Heart right ventricle (tissue), 16 donors: ENCODE results near the gene ABLIM1. TPM values are rescaled to one million over a fixed set of nuclear protein-coding genes. Genes with fewer than 3 reads are reported as not detected.
A peak's percentile ranks its signal among the peaks of the same experiment; 100 is the strongest.

ENCODE experiments used
- ATAC-seq, 8 donors: fragments of 200-7000 bp; cut with Tn5 transposase; one replicate each; pipeline ENCODE4 v1.9.1; 2020; ENCODE audit warnings: mild to moderate bottlenecking in 8 of 8, moderate library complexity in 8 of 8, moderate number of reproducible peaks in 1 of 8
- DNase-seq, 2 donors: peaks; one replicate each; pipeline ENCODE4 v3.0.0-alpha.2; 2020
- H3K27ac ChIP-seq, 10 donors: fragments of 200-600 bp; sonication (generic) in 2 of 10; one replicate each; pipeline versions ENCODE4 v1.5.0 to v1.8.0; 2020 to 2022; ENCODE audit warnings: mild to moderate bottlenecking in 3 of 10
- H3K27me3 ChIP-seq, 7 donors: fragments of 200-600 bp; one replicate each; pipeline ENCODE4 v1.8.0; 2021 to 2022; ENCODE audit warnings: mild to moderate bottlenecking in 2 of 7
- H3K36me3 ChIP-seq, 9 donors: fragments of 200-600 bp; sonication (generic) in 1 of 9; one replicate each; pipeline versions ENCODE4 v1.5.0 to v1.8.0; 2020 to 2022; ENCODE audit warnings: mild to moderate bottlenecking in 2 of 9
- H3K4me1 ChIP-seq, 9 donors: fragments of 200-600 bp; sonication (generic) in 1 of 9; one replicate each; pipeline versions ENCODE4 v1.5.0 to v1.8.0; 2020 to 2022; ENCODE audit warnings: mild to moderate bottlenecking in 4 of 9
- H3K4me3 ChIP-seq, 10 donors: fragments of 200-600 bp; sonication (generic) in 2 of 10; one replicate each; pipeline versions ENCODE4 v1.5.0 to v1.8.0; 2020 to 2022; ENCODE audit warnings: mild to moderate bottlenecking in 7 of 10, moderate library complexity in 2 of 10
- H3K9me3 ChIP-seq, 11 donors: fragments of 200-600 bp in 10 of 11; sonication (generic) in 2 of 11; one replicate each; pipeline versions ENCODE4 v1.5.0 to v1.8.0; 2013 to 2022; ENCODE audit warnings: mild to moderate bottlenecking in 2 of 11, control low read depth in 1 of 11, moderate library complexity in 1 of 11
- WGBS, 2 donors: extraction: QIAGEN DNeasy Blood & Tissue Kit; methylation state at CpG; one replicate each; pipeline ENCODE4 v1.1.7; 2013; ENCODE audit warnings: inconsistent platforms in 1 of 2; 5-methylcytosine and 5-hydroxymethylcytosine counted together
- intact Hi-C, 10 donors: fragments of 100-400 bp; cut with DNase I; formaldehyde crosslinking; loops; one replicate each; pipeline versions ENCODE4 v1.11.1 to v1.14.2; 2022
- polyA plus RNA-seq, 2 donors: library from polyadenylated mRNA; stranded (reverse); fragments of 200-250 nt; gene quantifications; one replicate each; pipeline ENCODE4 v1.2.3, GENCODE V29; 2013
- total RNA-seq, 10 donors: library from RNA; stranded (reverse); fragmentation: NEBNext Ultra II Directional in 3 of 10; extraction: Animal tissue kit (Norgen Biotek cat#: 25700) in 3 of 10; gene quantifications; one replicate each; pipeline versions ENCODE4 v1.2.1 to v1.2.4, GENCODE V29; 2021 to 2023
- TF ChIP-seq, protein P1 (sequence below), 9 donors: fragments of 200-600 bp; sonication (generic) in 2 of 9; IDR thresholded peaks; one replicate each; pipeline versions ENCODE4 v1.5.0 to v1.8.0; 2021 to 2022; ENCODE audit warnings: antibody characterized with exemption in 9 of 9, mild to moderate bottlenecking in 5 of 9, moderate library complexity in 1 of 9
- donor health status: Arrhythmogenic right ventricular cardiomyopathy.
- donor health status: ischemic (EF 13 %, LVEDD 7.1; RV severe dilation, severe dysfunction).
- donor health status: healthy with polysubstance abuse.
- donor health status: DM: no; HTN: yes; CAD: no.
- donor health status: DM: no; HTN: no; CAD: no.
- donor health status: ischemic (EF 25% LVEDD 6.9; RV normal size, moderate dysfunction).
- donor health status: ischemic (EF 25% LVEDD 5.7; RV mildly dilated, moderate dysfunction).
- donor health status: healthy.
- donor health status: DM: yes; HTN: yes; CAD: no.
- donor health status: Ischemic cardiomyopathy.
- donor health status: ischemic (EF 35%, LVEDD 5.7; RV mildly dilated, moderate dysfunction).
- donor health status: nonischemic (EF 11% LVEDD 7.7; RV severe dilation, severe dysfunction).
- donor health status: DM: yes; HTN: yes; CAD: no.
- donor health status: PGD.
- donor health status: ischemic (EF 29% LVEDD 5.4; RV normal size, mild dysfunction).
- donor health status: nonischemic (EF 23%, LVEDD 6.1; RV moderate dilation, normal function).

Gene ABLIM1
- total and polyA plus RNA-seq, 12 donors, result 119 to 816 (median 600) TPM

DNA sequence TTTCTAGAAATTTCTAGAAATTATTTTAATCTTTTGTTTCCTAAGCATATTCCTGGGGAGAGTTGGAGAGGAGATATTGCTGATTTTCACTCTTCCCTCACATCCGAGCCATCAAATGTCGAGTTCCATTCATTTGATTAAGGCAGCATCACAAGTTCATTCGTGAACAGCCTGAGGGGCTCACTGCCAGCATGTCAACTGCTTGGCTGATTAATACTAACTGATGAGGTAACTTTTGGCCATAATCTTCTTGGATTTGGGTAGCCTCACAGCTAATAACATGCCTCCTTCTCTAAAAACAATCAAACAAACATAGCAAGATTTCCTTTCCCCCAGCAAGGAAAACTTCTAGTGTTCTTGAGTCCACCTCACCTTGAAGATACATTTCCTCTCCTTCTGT, 166.7 kb downstream of the ABLIM1 start:
- Histone ChIP-seq H3K27me3 (no peaks in the 10 kb centered on the region), H3K4me3 (no peak overlapping the region), H3K27ac (peak overlapping the region in 7 of 10 donors; percentile 17 to 70 (median 48)), H3K36me3 (peaks cover 0 to 76% (median 20%) of the 10 kb centered on the region in 9 donors), H3K4me1 (peaks cover 14 to 74% (median 57%) of the 10 kb centered on the region in 9 donors), H3K9me3 (no peaks in the 10 kb centered on the region)
- 46 to 47% methylated on average over 3 of the region's 3 CpGs for WGBS, 2 donors
- DNase-seq, result no peak
- ATAC-seq, result peak in 5 of 8 donors; percentile 24 to 68 (median 40)
- intact Hi-C loops, result no loop called here
- TF ChIP-seq, protein P1, sequence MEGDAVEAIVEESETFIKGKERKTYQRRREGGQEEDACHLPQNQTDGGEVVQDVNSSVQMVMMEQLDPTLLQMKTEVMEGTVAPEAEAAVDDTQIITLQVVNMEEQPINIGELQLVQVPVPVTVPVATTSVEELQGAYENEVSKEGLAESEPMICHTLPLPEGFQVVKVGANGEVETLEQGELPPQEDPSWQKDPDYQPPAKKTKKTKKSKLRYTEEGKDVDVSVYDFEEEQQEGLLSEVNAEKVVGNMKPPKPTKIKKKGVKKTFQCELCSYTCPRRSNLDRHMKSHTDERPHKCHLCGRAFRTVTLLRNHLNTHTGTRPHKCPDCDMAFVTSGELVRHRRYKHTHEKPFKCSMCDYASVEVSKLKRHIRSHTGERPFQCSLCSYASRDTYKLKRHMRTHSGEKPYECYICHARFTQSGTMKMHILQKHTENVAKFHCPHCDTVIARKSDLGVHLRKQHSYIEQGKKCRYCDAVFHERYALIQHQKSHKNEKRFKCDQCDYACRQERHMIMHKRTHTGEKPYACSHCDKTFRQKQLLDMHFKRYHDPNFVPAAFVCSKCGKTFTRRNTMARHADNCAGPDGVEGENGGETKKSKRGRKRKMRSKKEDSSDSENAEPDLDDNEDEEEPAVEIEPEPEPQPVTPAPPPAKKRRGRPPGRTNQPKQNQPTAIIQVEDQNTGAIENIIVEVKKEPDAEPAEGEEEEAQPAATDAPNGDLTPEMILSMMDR (IDR thresholded peaks at IDR 0.05), result no peak

DNA sequence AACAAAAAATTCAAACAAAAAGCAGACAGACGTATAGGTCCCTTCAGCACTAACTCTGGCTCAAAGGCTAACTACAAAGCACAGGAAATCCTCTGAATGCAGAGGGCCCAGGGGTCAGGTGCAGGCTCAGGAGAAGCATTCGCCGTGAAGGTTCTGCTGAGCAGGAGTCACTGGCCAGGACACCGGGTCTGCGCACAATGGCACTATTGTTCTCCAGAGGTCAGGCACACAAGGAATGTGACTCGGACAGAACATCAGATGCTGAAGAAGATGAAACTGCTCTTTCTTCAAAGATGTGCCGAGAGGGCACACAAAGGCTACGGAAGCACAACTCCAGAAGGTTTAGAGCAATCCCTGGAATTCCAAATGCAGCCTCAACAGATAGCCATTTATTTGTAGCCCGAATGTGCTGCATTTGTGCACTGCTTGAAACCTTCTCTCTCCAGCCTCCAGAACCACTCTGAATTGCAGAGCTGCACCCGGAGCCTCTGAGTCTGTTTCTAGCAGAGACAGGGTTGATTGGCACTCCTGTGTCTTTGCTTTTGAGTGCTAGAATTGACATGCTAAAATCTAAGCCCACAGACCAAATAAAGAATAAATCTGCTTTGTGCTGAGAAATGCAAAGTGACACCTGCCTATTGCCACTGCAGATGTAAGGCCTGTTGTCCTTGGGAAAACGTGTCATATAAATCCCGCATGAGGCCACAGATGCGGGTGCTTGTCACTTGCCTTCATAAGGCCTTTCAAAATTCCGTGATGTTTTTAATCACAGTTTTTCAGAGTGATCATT, 168.4 kb downstream of the ABLIM1 start:
- H3K9me3 ChIP-seq, result peaks cover 0 to 2% (median 0%) of the 10 kb centered on the region in 11 donors
- peaks cover 0 to 77% (median 16%) of the 10 kb centered on the region in 9 donors for H3K36me3 ChIP-seq
- peak overlapping the region in 7 of 10 donors; percentile 1 to 51 (median 25) for H3K27ac ChIP-seq
- TF ChIP-seq, protein P1 (IDR thresholded peaks at IDR 0.05), result no peak
- H3K4me1 ChIP-seq, result peaks cover 19 to 91% (median 61%) of the 10 kb centered on the region in 9 donors
- H3K27me3 ChIP-seq, result no peaks in the 10 kb centered on the region
- 56 to 58% methylated on average over 14 of the region's 14 CpGs for WGBS, 2 donors
- ATAC-seq (peak in 7 of 8 donors; percentile 22 to 54 (median 31)), DNase-seq (no peak)
- intact Hi-C loops, result no loop called here
- no peak overlapping the region for H3K4me3 ChIP-seq

DNA sequence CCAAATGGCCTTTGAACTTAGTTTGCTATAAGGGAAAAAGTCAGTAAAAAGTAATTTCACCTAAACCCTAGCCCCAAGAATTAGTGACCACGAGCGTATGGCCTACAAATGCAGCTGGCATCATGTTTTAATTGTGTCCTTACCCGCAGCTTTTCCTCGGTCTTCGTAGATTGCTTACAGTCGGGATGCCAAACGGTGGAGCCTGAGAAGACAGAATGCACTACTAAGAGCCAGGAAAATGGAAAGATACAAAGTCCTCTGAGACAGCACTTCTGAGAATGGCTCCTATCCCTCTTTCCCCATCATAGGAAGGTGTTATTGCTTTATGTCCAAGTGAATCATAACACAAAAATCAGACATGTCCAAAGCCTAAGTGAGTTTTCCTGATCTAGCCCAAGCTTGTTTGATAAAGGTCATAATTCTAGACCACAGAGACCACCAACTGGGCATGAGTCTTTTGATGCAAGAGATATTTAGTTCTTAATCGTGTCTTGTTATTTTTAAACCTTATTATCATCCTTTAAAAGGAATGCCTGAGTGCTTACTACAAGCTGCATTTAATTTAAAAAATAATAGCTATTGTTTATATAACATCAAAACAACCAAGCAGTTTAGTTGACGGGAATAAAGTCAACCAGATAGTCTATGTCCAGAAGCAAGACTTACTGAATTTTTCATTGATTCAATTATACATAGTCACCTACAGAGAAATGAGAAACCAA, 170.1 kb downstream of the ABLIM1 start:
- Histone ChIP-seq H3K4me1 (peaks cover 25 to 99% (median 69%) of the 10 kb centered on the region in 9 donors), H3K9me3 (peaks cover 0 to 2% (median 0%) of the 10 kb centered on the region in 11 donors), H3K4me3 (no peak overlapping the region), H3K27ac (peak overlapping the region in 5 of 10 donors; percentile 2 to 51 (median 6)), H3K36me3 (peaks cover 0 to 87% (median 15%) of the 10 kb centered on the region in 9 donors), H3K27me3 (no peaks in the 10 kb centered on the region)
- DNase-seq (no peak), ATAC-seq (no peak)
- TF ChIP-seq, protein P1 (IDR thresholded peaks at IDR 0.05), result no peak
- intact Hi-C loops, result no loop called here
- 80 to 82% methylated on average over 9 of the region's 9 CpGs for WGBS, 2 donors
